T47D (cell line): ENCODE data around the gene CHAD.
A peak's percentile ranks its signal among the peaks of the same experiment; 100 is the strongest.

ENCODE experiments used
- DNase-seq, 2 experiments: peaks; one replicate each; pipeline versions ENCODE4 v3.0.0 to v3.0.0-alpha.2; 2011 to 2012; ENCODE audit warnings: low read depth in 1 of 2, low spot score in 1 of 2
- JUND ChIP-seq: IDR thresholded peaks from 2 replicates; pipeline ENCODE4 v1.6.1; 2012; ENCODE audit warnings: low read depth
- in situ Hi-C: cut with HindIII; loops from 2 replicates; pipeline ENCODE4 v1.10.0; 2016; ENCODE audit warnings: low sequenced_read_pairs, low pct_unique_long_range_greater_than_20kb

Gene CHAD

GRCh38 chr17:50457621-50458020 lies 11.1 kb downstream of the CHAD start:
- TF ChIP-seq JUND, result no peak
- in situ Hi-C loops, result no loop called here
- DNase-seq, result no peak

- DNase-seq, result no peak
- TF ChIP-seq JUND, result no peak
- in situ Hi-C loops, result no loop called here
Observed at GRCh38 chr17:50453901-50454300, 14.8 kb downstream of the CHAD start.

GRCh38 chr17:50452630-50453300 lies 15.9 kb downstream of the CHAD start:
- no peak for DNase-seq
- TF ChIP-seq JUND, result no peak
- in situ Hi-C loops, result no loop called here

GRCh38 chr17:50451943-50452629 lies 16.6 kb downstream of the CHAD start:
- in situ Hi-C loops, result no loop called here
- no peak for DNase-seq
- TF ChIP-seq JUND, result no peak

DNA sequence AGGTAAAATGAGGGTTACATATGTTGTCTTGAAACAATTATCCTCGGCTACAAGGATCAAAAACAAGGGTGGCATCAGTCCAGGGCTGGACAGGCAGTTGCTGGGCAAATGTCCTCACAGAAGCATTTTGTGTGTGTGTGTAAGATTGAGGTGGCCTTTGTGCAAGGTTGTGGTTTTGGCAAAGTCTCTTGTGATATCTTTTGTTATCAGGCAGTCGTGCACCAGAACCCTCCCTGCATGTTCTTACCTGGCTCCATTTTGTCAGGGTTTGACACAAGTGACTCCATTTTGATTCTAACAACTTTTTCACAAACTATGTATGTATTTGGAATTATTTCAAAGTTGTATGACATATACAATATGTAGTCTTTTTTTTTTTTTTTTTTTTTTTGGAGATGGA lies 20.0 kb downstream of the CHAD start:
- in situ Hi-C loops, result no loop called here
- no peak for DNase-seq
- no peak for TF ChIP-seq JUND

GRCh38 chr17:50447870-50448595 lies 20.6 kb downstream of the CHAD start:
- DNase-seq, result peak in 1 of 2 experiments; percentile 63
- in situ Hi-C loops, result no loop called here
- TF ChIP-seq JUND, result no peak

GRCh38 chr17:50445730-50446325 lies 22.9 kb downstream of the CHAD start:
- TF ChIP-seq JUND, result no peak
- in situ Hi-C loops, result no loop called here
- DNase-seq, result peak in 1 of 2 experiments; percentile 45

- in situ Hi-C loops, result no loop called here
- no peak for DNase-seq
- TF ChIP-seq JUND, result no peak
Observed at GRCh38 chr17:50444841-50445715, 23.6 kb downstream of the CHAD start.

DNA sequence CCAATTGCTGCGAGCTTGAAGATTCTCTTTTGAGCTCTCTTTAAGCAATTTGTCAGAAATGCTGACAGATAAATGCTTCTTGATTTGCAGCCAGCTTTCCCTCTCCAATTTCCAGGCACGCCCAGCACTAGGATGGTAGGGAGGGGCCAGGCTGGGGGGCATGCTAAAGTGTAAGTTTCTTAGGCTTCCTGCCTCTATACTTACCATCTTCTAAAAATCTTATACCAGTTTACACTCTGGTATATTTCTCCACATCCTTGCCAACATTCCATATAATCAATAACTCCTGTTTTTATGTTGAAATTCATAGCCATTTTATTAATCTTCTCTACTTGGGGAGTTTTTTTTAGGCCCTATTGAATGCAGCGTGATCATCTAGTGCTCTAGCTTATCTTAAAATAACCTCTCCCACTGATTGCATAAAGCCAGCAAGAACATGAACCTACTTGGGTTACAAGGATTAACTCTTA lies 25.1 kb downstream of the CHAD start:
- in situ Hi-C loops, result no loop called here
- DNase-seq, result no peak
- TF ChIP-seq JUND, result no peak

DNA sequence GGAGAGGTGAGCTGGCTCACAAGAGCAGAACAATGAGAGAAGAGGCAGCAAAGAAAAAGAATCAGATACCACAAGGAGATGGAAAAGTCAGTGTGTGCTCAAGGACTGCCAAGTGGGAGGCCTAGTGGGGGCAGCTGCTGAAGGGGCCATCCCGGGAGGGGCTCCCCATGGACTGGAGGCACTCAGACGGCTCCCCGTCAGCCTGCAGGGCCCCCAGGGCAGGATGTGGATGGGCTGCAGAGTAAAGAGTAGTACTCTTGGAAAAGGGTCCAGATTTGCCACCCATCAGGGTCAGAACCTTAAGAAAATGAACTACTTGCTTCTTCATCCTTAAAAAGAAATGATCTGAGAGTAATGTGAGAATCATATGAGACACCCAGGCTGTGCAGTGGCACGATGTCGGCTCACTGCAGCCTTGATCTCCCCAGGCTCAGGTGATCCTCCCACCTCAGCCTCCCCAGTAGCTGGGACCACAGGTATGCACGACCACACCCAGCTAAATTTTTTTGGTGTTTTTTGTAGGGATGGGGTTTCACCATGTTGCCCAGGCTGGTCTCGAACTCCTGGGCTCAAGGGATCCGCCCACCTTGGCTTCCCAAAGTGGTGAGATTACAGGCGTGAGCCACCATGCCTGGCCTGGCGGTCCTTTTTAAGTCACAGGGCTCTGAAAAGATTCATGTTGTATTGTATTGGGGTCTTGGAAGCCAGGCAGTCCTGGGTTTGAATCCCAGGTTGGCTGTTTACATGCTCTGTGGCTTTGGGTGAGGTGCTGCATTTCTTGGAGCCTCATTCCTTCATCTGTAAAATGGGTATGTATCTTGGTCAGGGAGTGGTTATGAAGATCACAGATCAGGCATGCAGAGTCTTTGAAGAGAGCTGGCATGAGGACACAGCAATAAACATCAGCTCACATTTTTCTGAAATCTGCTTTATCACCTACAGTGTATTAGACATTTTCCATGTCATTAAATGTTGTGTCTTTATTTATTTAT lies 27.5 kb downstream of the CHAD start:
- in situ Hi-C loops, result no loop called here
- DNase-seq, result no peak
- no peak for TF ChIP-seq JUND
